NOMO-1 (cell line): ENCODE results near the gene CEACAM21.
A peak's percentile ranks its signal among the peaks of the same experiment; 100 is the strongest.

Experiments
- DNase-seq, 2 experiments: peaks; one replicate each; lab custom pipeline; 2025; ENCODE audit not compliant: unreplicated experiment in 2 of 2; lab: John Stamatoyannopoulos, UW

The CEACAM21 gene

DNA sequence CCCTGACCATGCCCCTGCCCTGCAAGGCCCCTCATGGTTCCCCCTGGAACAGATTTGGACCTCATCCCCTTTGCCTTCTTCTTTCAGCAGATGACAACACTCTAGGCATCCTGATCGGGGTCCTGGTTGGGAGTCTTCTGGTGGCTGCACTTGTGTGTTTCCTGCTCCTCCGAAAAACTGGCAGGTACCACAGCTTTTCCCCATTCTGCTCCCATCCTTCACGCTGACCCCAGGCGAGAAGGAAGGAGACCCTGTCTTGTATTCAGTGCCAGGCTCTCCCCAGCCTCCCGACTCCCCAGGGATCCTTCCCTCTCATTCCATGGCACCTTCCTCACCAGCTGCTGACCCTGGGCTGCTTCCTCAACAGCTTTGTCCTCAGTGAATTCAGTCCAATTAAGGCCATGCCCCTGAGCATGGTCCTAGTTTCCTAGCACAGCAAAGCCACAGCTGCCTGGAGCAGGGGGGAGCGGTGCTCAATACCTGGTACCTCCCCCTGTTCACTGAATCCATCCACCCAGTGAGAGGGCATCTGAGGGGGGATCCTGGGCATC is 8.4 kb downstream of the CEACAM21 start:
- DNase-seq: no peak

- DNase-seq: no peak
Observed at GRCh38 chr19:41584931-41585330, 9.0 kb downstream of the CEACAM21 start.

GRCh38 chr19:41586064-41586463 is 10.1 kb downstream of the CEACAM21 start:
- no peak for DNase-seq

GRCh38 chr19:41587101-41587837 is 11.3 kb downstream of the CEACAM21 start:
- no peak for DNase-seq

- no peak for DNase-seq
Observed at GRCh38 chr19:41587838-41588210, 11.9 kb downstream of the CEACAM21 start.

DNA sequence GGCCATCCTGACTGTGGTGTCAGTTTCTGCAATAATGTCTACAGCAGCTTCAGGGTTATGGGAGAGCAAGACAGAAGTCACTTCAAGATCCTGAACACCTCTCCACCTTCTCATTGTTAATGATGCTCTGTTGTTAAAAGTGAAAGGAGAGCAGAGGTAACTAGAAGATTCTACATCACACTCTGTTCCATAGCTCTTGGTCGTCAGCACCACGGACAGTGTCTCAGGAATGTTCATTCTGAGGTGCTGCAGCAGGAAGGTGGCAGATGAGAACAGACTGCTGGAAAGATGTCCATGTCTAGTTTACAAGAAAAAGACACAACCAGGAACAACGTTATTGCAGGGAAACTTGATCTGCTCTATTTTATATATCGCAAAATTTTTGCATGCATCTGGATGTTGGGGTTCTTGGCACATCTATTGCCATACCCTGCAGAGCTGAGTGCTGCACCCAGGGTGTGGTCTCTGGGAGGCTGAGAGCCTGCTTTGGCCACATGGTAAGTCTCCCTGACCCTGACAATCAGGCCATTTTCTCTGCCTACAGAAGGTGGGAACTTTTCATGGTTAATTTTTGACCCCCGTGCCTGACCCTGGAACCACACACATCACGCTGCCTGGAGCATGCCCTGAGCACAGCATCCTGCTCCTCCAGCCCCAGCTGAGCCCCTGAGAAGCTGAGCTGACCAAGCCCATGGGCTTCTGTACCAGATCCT is 12.7 kb downstream of the CEACAM21 start:
- peak in 1 of 2 experiments; percentile 16 for DNase-seq

- DNase-seq: no peak
Observed at GRCh38 chr19:41589371-41589770, 13.4 kb downstream of the CEACAM21 start.

GRCh38 chr19:41590936-41591335 is 15.0 kb downstream of the CEACAM21 start:
- DNase-seq: no peak

- no peak for DNase-seq
Observed at GRCh38 chr19:41591951-41592562, 16.1 kb downstream of the CEACAM21 start.

DNA sequence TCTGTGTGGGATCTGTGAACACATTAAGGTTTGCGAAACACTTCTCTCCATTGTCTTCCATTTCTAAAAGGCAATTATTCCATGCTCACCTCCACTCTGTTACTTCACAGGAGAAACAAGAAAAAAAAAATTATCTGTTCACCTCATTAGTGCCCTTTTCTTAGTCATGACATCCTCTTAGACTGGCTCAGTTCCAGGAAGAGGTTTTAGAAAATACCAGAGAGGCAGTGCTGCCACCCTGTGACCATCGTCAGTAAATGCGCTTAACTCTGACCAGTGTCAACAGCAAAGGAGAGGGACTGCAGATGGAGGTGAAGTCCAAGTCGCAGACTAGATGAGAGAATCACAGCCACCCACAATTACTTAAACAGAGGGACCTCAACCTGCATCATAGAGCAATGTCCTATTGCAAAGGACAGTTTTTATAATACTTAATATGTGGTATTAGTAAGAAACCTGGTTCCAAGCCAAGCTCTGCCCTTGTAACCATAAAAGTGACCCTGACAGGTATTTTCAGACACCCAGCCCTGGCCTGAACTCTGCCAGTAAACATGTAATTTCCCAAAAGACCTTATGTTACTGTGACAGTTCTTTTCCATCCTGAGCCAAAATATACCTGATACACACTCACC is 19.4 kb downstream of the CEACAM21 start:
- DNase-seq: peak; percentile 47 to 82

DNA sequence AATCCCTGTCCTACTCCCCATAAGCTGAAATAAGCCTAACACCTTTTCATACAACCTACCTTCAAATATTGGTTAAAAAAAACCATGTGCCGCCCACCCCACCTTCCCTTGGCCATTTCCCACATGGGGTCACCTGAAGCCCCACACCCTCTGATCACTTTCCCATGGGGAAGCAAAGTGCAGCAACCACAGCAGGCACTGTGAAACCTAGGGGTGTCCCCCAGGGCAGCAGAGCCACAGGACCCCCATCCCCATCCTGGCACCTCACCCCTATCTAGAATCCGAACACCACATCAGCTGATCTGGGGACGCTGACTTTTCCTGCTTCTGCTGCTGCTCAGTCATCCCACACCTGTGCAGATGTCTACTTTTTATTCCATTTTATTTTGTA is 19.9 kb downstream of the CEACAM21 start:
- no peak for DNase-seq

DNA sequence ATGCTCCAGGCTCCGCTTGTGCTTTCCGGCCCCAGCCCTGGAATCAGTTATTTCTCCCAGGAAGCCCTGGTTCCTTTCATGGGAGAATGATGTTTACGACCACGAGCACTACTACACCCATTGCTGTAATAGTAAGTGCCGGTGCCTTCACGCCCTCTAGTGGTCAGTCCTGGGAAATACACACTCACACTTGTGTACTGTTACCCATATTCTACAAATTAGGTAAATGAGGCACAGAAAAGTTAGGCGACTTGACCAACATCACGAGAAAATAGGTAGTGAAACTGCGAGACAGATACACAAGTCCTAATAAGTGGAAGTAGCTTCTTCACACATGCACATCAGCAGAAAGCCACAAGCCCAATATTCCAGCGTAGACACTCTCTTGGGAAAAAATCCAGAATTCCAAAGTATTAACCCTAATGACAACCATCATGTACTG is 21.7 kb downstream of the CEACAM21 start:
- DNase-seq: peak; percentile 67 to 86

DNA sequence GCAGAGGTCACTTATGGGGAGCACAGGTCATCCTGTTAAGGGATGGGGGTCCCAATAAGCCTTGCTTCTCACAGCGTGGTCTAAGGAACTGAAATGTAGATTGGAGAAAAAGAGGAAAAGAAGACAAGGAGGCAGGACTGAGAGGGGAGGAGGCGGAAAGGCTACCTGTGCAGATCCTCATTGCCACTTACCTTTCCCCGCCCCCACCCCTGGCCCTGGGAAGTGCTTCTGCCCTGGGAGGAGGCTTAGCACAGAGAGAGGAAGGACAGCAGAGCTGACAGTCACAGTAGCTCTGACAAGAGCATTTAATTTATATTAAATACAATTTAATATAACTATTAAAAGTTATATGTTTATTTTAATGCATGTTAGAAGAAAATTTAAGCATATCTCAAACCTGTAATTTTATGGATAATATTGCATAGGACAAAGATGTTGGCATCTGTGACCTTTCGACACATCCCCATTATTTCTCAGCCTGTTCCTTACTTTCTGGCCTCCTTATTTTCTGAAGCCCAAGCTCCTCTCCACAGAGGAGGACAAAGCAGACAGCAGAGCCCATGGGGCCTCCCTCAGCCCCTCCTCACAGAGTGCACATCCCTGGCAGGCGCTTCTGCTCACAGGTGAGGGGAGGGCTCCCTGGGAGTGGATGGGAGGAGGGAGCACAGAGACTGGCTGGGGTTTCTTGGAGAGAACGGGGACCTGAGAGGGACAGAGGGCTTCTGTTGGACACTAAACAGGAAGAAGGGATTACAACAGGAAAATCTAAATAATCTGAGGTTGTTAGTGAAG is 23.4 kb downstream of the CEACAM21 start:
- DNase-seq: no peak

GRCh38 chr19:41601771-41602170 is 25.8 kb downstream of the CEACAM21 start:
- no peak for DNase-seq

GRCh38 chr19:41604831-41605230 is 28.9 kb downstream of the CEACAM21 start:
- DNase-seq: no peak

DNA sequence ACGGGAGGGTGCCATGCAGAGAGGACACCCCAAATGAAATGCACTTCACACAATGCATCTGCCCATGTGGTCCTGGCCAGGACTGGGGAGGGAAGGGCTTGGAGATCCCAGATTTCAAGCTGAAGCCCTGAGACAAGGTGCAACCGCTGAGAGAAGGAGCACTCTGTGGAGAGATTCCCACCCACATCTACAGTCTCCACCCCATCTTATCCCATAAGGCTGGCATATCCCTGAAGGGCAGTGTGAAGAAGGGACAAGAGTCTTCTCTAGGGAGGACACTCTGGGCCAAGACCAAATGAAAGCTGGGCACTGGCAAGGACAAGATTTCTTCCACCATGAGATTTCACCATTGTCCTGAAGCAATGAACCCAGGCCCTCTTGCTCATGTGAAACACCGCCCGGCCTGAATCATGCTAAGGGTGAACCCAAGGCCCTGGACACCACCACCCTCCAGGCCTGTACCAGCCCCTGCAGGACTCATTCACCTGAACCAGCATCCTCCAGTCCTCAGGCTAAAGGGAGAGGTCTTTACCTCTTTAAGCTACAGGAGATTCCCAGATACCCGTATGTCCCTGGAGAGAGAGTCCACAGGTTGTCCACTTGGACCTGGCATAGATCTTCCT is 30.4 kb downstream of the CEACAM21 start:
- no peak for DNase-seq

- no peak for DNase-seq
Observed at GRCh38 chr19:41607668-41608067, 31.7 kb downstream of the CEACAM21 start.

DNA sequence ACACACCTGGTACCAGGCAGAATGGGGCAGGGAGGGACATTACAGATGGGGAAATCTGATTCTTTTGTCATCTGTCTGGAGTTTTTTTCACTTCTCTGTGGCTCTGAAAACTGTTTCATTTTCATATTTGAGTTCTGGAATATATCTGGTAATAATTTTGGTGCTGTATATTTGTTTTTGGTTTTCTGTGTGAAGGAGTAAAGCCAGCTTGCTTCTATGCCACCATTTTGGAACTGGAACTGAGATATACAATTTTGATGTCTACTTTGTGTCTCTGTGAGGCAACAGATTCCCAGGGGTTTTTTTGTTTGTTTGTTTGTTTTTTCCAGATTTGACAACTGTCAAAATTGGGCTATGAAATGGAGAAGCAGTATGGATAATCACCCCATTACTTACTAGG is 34.8 kb downstream of the CEACAM21 start:
- DNase-seq: no peak

DNA sequence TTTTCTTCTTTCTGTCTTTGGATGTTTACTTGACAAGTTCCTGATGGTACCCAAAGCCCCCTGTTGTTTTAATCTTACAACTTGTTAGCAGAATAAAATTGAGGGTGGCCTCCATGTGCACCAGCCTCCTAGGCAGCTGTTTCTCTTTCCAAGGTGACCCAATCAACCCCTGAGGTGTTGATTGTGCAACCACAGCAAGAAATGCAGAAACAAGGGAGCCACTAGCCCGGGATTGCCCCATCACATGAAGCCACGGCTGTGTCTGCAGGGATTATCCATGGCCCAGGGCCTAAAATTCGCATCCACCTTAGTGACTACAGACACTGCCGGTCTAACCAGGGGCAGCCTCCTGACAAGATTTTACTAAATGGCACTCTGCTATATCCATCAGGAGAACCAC is 36.5 kb downstream of the CEACAM21 start:
- DNase-seq: peak; percentile 19 to 23

- no peak for DNase-seq
Observed at GRCh38 chr19:41615207-41615606, 39.2 kb downstream of the CEACAM21 start.
